CD4-positive, alpha-beta memory T cell (primary cell): ENCODE data around the gene TPRN. TPM values are rescaled to one million over a fixed set of nuclear protein-coding genes. Genes with fewer than 3 reads are reported as not detected.

Experiments used
- CTCF ChIA-PET: fragments of 350-600 bp; sonication (Branson Sonifier 250); formaldehyde crosslinking; loops from one replicate; lab custom pipeline; 2021; ENCODE audit warnings: inconsistent platforms; ENCODE audit not compliant: partially characterized antibody; lab: Charles Lee
- POLR2A ChIA-PET: fragments of 350-600 bp; sonication (Branson Sonifier 250); formaldehyde crosslinking; loops from one replicate; lab custom pipeline; 2021; ENCODE audit not compliant: partially characterized antibody; lab: Charles Lee
- DNase-seq, 5 donors: peaks; one replicate each; pipeline versions ENCODE4 v3.0.0 to v3.0.0-alpha.2; 2020 to 2022; ENCODE audit warnings: mixed read lengths in 1 of 5
- H3K27ac ChIP-seq: one replicate; pipeline ENCODE4 v1.7.0; 2013; ENCODE audit warnings: low read depth, low read length
- H3K27me3 ChIP-seq: 2 replicates; pipeline ENCODE4 v1.7.0; 2013; ENCODE audit warnings: mild to moderate bottlenecking, low read length, moderate library complexity; ENCODE audit not compliant: insufficient read depth
- H3K36me3 ChIP-seq: 2 replicates; pipeline ENCODE4 v1.7.0; 2013; ENCODE audit warnings: mild to moderate bottlenecking, low read length, moderate library complexity; ENCODE audit not compliant: insufficient read depth
- H3K4me1 ChIP-seq: 2 replicates; pipeline ENCODE4 v1.7.0; 2013; ENCODE audit warnings: mild to moderate bottlenecking, low read length, moderate library complexity; ENCODE audit not compliant: insufficient read depth
- H3K4me3 ChIP-seq, 2 donors: one replicate each; pipeline ENCODE4 v1.7.0; 2013; ENCODE audit warnings: low read length in 2 of 2, mild to moderate bottlenecking in 1 of 2
- H3K9me3 ChIP-seq, 2 donors: one replicate each; pipeline ENCODE4 v1.7.0; 2013; ENCODE audit warnings: low read length in 2 of 2, control low read depth in 1 of 2; ENCODE audit not compliant: control insufficient read depth in 1 of 2
- H3K27ac Mint-ChIP-seq, 7 donors: one replicate each; pipeline ENCODE4 v1.8.0; 2020 to 2021; ENCODE audit warnings: mixed read lengths in 7 of 7, mild to moderate bottlenecking in 6 of 7, inconsistent platforms in 3 of 7, moderate library complexity in 3 of 7
- H3K27me3 Mint-ChIP-seq, 2 donors: one replicate each; pipeline ENCODE4 v1.8.0; 2020 to 2021; ENCODE audit warnings: mixed read lengths in 2 of 2
- H3K36me3 Mint-ChIP-seq, 2 donors: one replicate each; pipeline ENCODE4 v1.8.0; 2020 to 2021; ENCODE audit warnings: mixed read lengths in 2 of 2, inconsistent platforms in 1 of 2, mild to moderate bottlenecking in 1 of 2
- H3K4me1 Mint-ChIP-seq, 4 donors: one replicate each; pipeline ENCODE4 v1.8.0; 2020 to 2021; ENCODE audit warnings: mixed read lengths in 4 of 4, mild to moderate bottlenecking in 1 of 4
- H3K4me3 Mint-ChIP-seq, 8 donors: one replicate each; pipeline ENCODE4 v1.8.0; 2020 to 2021; ENCODE audit warnings: mixed read lengths in 8 of 8, mild to moderate bottlenecking in 7 of 8, moderate library complexity in 6 of 8, inconsistent platforms in 3 of 8
- H3K9me3 Mint-ChIP-seq, 8 donors: one replicate each; pipeline ENCODE4 v1.8.0; 2020 to 2021; ENCODE audit warnings: mixed read lengths in 8 of 8, mild to moderate bottlenecking in 5 of 8, inconsistent platforms in 3 of 8, moderate library complexity in 1 of 8
- intact Hi-C: fragments of 100-400 bp; cut with micrococcal nuclease; formaldehyde crosslinking; loops from one replicate; pipeline ENCODE4 v1.15.1; 2023
- polyA plus RNA-seq, 2 donors: library from polyadenylated mRNA; unstranded; fragments of 300-500 nt; fragmentation: Illumina TruSeq; gene quantifications; one replicate each; pipeline ENCODE4 v1.2.3, GENCODE V29; 2021
- total RNA-seq, 2 experiments: library from RNA; stranded (reverse); gene quantifications; one replicate each; pipeline ENCODE4 v1.2.3, GENCODE V29; 2021

Gene TPRN
- total and polyA plus RNA-seq, 4 experiments from 2014 or later: 0.27 to 8.6 (median 4.5) TPM

GRCh38 chr9:137219757-137220316 is 19.3 kb upstream of the TPRN start:
- H3K4me1 Mint-ChIP-seq: peaks cover 0 to 14% (median 3%) of the 10 kb centered on the region in 4 donors
- H3K4me3 Mint-ChIP-seq: no peak overlapping the region
- no peaks in the 10 kb centered on the region for H3K9me3 ChIP-seq
- H3K4me1 ChIP-seq: peaks cover 18% of the 10 kb centered on the region
- intact Hi-C loops: loop anchor here (5.0 kb wide), 1 partner anchor 493 kb away; no protein-coding TSS in a partner anchor
- no peaks in the 10 kb centered on the region for H3K36me3 ChIP-seq
- POLR2A ChIA-PET: interaction anchor here (1.2 to 6.8 kb wide), 4 partner anchors 17 to 90 kb away, joined by 4 to 61 read pairs (median 6); partner anchors contain the start of genes ANAPC2, SSNA1 and TPRN
- no peaks in the 10 kb centered on the region for H3K27me3 Mint-ChIP-seq
- no peak overlapping the region for H3K4me3 ChIP-seq
- H3K27ac Mint-ChIP-seq: peak overlapping the region in 2 of 7 donors; percentile 36 to 38
- no peak overlapping the region for H3K27ac ChIP-seq
- DNase-seq: no peak
- no peaks in the 10 kb centered on the region for H3K36me3 Mint-ChIP-seq
- H3K9me3 Mint-ChIP-seq: no peaks in the 10 kb centered on the region
- no peaks in the 10 kb centered on the region for H3K27me3 ChIP-seq
- CTCF ChIA-PET: interaction anchor here (0.9 kb wide), 1 partner anchor 31 kb away, joined by 3 read pairs; the partner anchor contains the start of genes ANAPC2 and SSNA1

- Mint-ChIP-seq H3K9me3 (no peaks in the 10 kb centered on the region), H3K4me1 (peaks cover 0 to 10% (median 2%) of the 10 kb centered on the region in 4 donors), H3K36me3 (no peaks in the 10 kb centered on the region), H3K4me3 (no peak overlapping the region), H3K27me3 (no peaks in the 10 kb centered on the region), H3K27ac (no peak overlapping the region)
- DNase-seq: no peak
- H3K36me3 ChIP-seq: no peaks in the 10 kb centered on the region
- H3K27me3 ChIP-seq: no peaks in the 10 kb centered on the region
- H3K4me3 ChIP-seq: no peak overlapping the region
- peaks cover 10% of the 10 kb centered on the region for H3K4me1 ChIP-seq
- no peak overlapping the region for H3K27ac ChIP-seq
- intact Hi-C loops: no loop called here
- no peaks in the 10 kb centered on the region for H3K9me3 ChIP-seq
- ChIA-PET CTCF (interaction anchor here (0.5 to 0.6 kb wide), 2 partner anchors 26 to 101 kb away, joined by 3 to 4 read pairs; no protein-coding TSS in a partner anchor), POLR2A (interaction anchor here (0.9 to 6.8 kb wide), 4 partner anchors 18 to 30 kb away, joined by 3 to 61 read pairs (median 6); partner anchors contain the start of genes ANAPC2, SSNA1 and TPRN)
Observed at GRCh38 chr9:137218754-137219271, 18.3 kb upstream of the TPRN start.

- H3K36me3 ChIP-seq: no peaks in the 10 kb centered on the region
- Mint-ChIP-seq H3K27ac (no peak overlapping the region), H3K4me3 (no peak overlapping the region), H3K36me3 (no peaks in the 10 kb centered on the region), H3K27me3 (no peaks in the 10 kb centered on the region), H3K4me1 (peaks cover 0 to 4% (median 2%) of the 10 kb centered on the region in 4 donors), H3K9me3 (no peaks in the 10 kb centered on the region)
- no peaks in the 10 kb centered on the region for H3K9me3 ChIP-seq
- H3K27me3 ChIP-seq: no peaks in the 10 kb centered on the region
- DNase-seq: no peak
- POLR2A ChIA-PET: interaction anchor here (0.9 to 6.8 kb wide), 4 partner anchors 18 to 29 kb away, joined by 3 to 61 read pairs (median 8); partner anchors contain the start of genes ANAPC2, SSNA1 and TPRN
- no peak overlapping the region for H3K27ac ChIP-seq
- H3K4me3 ChIP-seq: no peak overlapping the region
- intact Hi-C loops: no loop called here
- CTCF ChIA-PET: no interaction called here
- peaks cover 9% of the 10 kb centered on the region for H3K4me1 ChIP-seq
Observed at GRCh38 chr9:137218212-137218753, 17.7 kb upstream of the TPRN start.

DNA sequence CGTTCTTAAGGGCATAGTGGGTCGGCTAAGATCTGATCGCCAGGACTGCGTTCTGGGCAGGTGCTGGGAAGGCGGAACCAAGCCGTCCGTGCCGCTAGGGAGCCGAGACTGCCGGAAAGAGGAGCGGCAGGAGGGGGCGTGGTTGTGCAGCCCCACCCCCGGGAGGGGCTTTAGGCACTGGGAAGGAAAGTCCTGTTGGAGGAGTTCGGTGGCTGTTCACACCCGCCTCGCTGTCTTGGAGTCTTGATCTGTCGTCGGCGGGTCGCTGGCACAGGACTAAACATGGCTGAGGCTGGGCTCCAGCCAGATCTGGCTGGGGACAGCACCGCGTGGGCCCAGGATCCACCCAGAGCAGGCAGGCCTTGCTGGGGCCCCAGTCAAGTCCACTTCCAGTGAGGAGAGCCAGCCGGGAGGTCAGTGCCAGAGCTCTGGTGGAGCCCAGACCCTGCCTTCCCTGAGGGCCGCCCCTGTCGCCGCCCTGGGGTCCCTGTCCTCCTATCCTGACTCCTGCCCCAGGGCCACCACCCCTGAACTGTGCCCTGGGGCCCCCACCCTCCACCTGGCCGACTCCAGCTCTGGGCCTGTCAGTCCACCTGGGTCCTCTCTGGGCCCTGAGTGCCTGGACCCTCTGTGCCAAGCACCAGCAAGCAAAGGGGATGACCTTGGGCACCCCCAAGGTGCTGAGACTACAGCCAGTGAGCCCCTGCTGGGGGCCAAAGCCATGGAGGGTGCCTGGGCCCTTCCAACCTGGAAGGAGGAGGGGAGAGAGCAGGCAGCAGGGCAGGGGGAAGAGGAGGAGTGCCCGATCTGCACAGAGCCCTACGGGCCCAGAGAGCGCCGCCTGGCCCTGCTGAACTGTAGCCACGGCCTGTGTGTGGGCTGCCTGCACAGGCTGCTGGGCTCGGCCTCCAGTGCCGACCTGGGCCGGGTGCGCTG is 17.0 kb upstream of the TPRN start:
- intact Hi-C loops: no loop called here
- Mint-ChIP-seq H3K27me3 (no peaks in the 10 kb centered on the region), H3K4me3 (peak overlapping the region in 1 of 8 donors; percentile 10)

GRCh38 chr9:137216188-137216965 is 15.8 kb upstream of the TPRN start:
- Mint-ChIP-seq H3K27ac (no peak overlapping the region), H3K36me3 (no peaks in the 10 kb centered on the region), H3K9me3 (no peaks in the 10 kb centered on the region), H3K4me1 (no peaks in the 10 kb centered on the region), H3K4me3 (no peak overlapping the region), H3K27me3 (no peaks in the 10 kb centered on the region)
- no peak for DNase-seq
- H3K4me1 ChIP-seq: no peaks in the 10 kb centered on the region
- H3K9me3 ChIP-seq: no peaks in the 10 kb centered on the region
- intact Hi-C loops: no loop called here
- H3K27me3 ChIP-seq: no peaks in the 10 kb centered on the region
- no peak overlapping the region for H3K4me3 ChIP-seq
- POLR2A ChIA-PET: interaction anchor here (0.8 to 2.0 kb wide), 3 partner anchors 16 to 104 kb away, joined by 3 to 7 read pairs (median 3); partner anchors contain the start of gene TPRN
- no peak overlapping the region for H3K27ac ChIP-seq
- H3K36me3 ChIP-seq: no peaks in the 10 kb centered on the region
- CTCF ChIA-PET: interaction anchor here (1.6 to 3.0 kb wide), 2 partner anchors 20 to 25 kb away, joined by 4 to 10 read pairs; no protein-coding TSS in a partner anchor

More for the DNA sequence above, 17.0 kb upstream of the TPRN start:
- Mint-ChIP-seq H3K4me1 (no peaks in the 10 kb centered on the region), H3K36me3 (no peaks in the 10 kb centered on the region), H3K27ac (no peak overlapping the region), H3K9me3 (no peaks in the 10 kb centered on the region)
- Histone ChIP-seq H3K27me3 (no peaks in the 10 kb centered on the region), H3K9me3 (no peaks in the 10 kb centered on the region), H3K36me3 (no peaks in the 10 kb centered on the region), H3K27ac (no peak overlapping the region), H3K4me3 (no peak overlapping the region), H3K4me1 (peaks cover 2% of the 10 kb centered on the region)
- DNase-seq: no peak
- ChIA-PET POLR2A (interaction anchor here (0.9 to 6.8 kb wide), 4 partner anchors 17 to 105 kb away, joined by 3 to 61 read pairs (median 5); partner anchors contain the start of genes ANAPC2, SSNA1 and TPRN), CTCF (no interaction called here)

GRCh38 chr9:137215196-137215986 is 14.8 kb upstream of the TPRN start:
- intact Hi-C loops: no loop called here
- no peak overlapping the region for H3K4me3 Mint-ChIP-seq
- CTCF ChIA-PET: interaction anchor here (1.6 to 3.0 kb wide), 2 partner anchors 21 to 24 kb away, joined by 4 to 10 read pairs; no protein-coding TSS in a partner anchor
- H3K27me3 ChIP-seq: no peaks in the 10 kb centered on the region
- no peak overlapping the region for H3K4me3 ChIP-seq
- no peaks in the 10 kb centered on the region for H3K9me3 ChIP-seq
- DNase-seq: no peak
- H3K27me3 Mint-ChIP-seq: no peaks in the 10 kb centered on the region
- no peaks in the 10 kb centered on the region for H3K4me1 ChIP-seq
- no peaks in the 10 kb centered on the region for H3K9me3 Mint-ChIP-seq
- H3K36me3 Mint-ChIP-seq: no peaks in the 10 kb centered on the region
- H3K4me1 Mint-ChIP-seq: peaks cover 0 to 1% (median 0%) of the 10 kb centered on the region in 4 donors
- POLR2A ChIA-PET: interaction anchor here (0.8 to 1.6 kb wide), 2 partner anchors 10 to 30 kb away, joined by 3 to 7 read pairs; partner anchors contain the start of genes NDOR1 and TMEM203
- H3K27ac ChIP-seq: no peak overlapping the region
- H3K36me3 ChIP-seq: no peaks in the 10 kb centered on the region
- H3K27ac Mint-ChIP-seq: peak overlapping the region in 1 of 7 donors; percentile 27
